Bronchial epithelial cell (primary cell): ENCODE measurements around the gene MTHFR. TPM values are rescaled to one million over a fixed set of nuclear protein-coding genes. Genes with fewer than 3 reads are reported as not detected.

Source experiments
- total RNA-seq: library from RNA; depleted of rRNA; stranded (reverse); fragments of >200 nt; gene quantifications from 2 replicates; pipeline ENCODE4 v1.2.1, GENCODE V29; 2014

MTHFR gene
- total RNA-seq, 1 donor from 2014 or later = 16.3 TPM

Other genes starting within 250 kb of the MTHFR start
- gene FBXO2, start 151.5 kb downstream of the MTHFR start, total RNA-seq = 49.5 and 75.7 TPM in 2 replicates
- 9.0 and 14.7 TPM in 2 replicates for gene FBXO44, start 151.1 kb downstream of the MTHFR start, total RNA-seq
- gene FBXO6, start 141.8 kb downstream of the MTHFR start, total RNA-seq = 13.2 and 14.2 TPM in 2 replicates
- 41.6 and 44.5 TPM in 2 replicates for gene MAD2L2, start 124.8 kb downstream of the MTHFR start, total RNA-seq
- gene DRAXIN, start 114.3 kb downstream of the MTHFR start, total RNA-seq = not detected in 2 replicates
- gene AGTRAP, start 69.8 kb downstream of the MTHFR start, total RNA-seq = 48.4 and 55.3 TPM in 2 replicates
- gene C1orf167, start 43.8 kb downstream of the MTHFR start, total RNA-seq = not detected in 2 replicates
- 4.5 and 6.6 TPM in 2 replicates for gene CLCN6, start 227 bp upstream of the MTHFR start, total RNA-seq
- gene NPPA, start 41.8 kb upstream of the MTHFR start, total RNA-seq = not detected in 2 replicates
- gene NPPB, start 53.0 kb upstream of the MTHFR start, total RNA-seq = not detected in 2 replicates
- 32.9 and 45.6 TPM in 2 replicates for gene KIAA2013, start 120.5 kb upstream of the MTHFR start, total RNA-seq
- 54.8 and 65.3 TPM in 2 replicates for gene PLOD1, start 128.8 kb upstream of the MTHFR start, total RNA-seq
- gene MFN2, start 174.5 kb upstream of the MTHFR start, total RNA-seq = 75.3 and 83.0 TPM in 2 replicates
- 20.7 and 33.2 TPM in 2 replicates for gene MIIP, start 213.5 kb upstream of the MTHFR start, total RNA-seq